Measurements from ENCODE around the gene SOD3. TPM values are rescaled to one million over a fixed set of nuclear protein-coding genes. Genes with fewer than 3 reads are reported as not detected.

The SOD3 gene
- total RNA-seq, 1 donor from 2014 or later = not detected

GRCh38 chr4:24791043-24791442, 4.3 kb upstream of the SOD3 start:
- Mint-ChIP-seq H3K27ac (ENCODE audit: unreplicated experiment) (no peak overlapping the region), H3K4me1 (ENCODE audit: low read depth, unreplicated experiment) (peaks cover 5% of the 10 kb centered on the region), H3K36me3 (ENCODE audit: unreplicated experiment) (peaks cover 14% of the 10 kb centered on the region), H3K4me3 (ENCODE audit: unreplicated experiment) (no peak overlapping the region), H3K27me3 (ENCODE audit: unreplicated experiment) (peaks cover 1% of the 10 kb centered on the region), H3K9me3 (ENCODE audit: unreplicated experiment) (peaks cover 2% of the 10 kb centered on the region)
- DNase-seq = no peak
- TF ChIP-seq, protein P1, sequence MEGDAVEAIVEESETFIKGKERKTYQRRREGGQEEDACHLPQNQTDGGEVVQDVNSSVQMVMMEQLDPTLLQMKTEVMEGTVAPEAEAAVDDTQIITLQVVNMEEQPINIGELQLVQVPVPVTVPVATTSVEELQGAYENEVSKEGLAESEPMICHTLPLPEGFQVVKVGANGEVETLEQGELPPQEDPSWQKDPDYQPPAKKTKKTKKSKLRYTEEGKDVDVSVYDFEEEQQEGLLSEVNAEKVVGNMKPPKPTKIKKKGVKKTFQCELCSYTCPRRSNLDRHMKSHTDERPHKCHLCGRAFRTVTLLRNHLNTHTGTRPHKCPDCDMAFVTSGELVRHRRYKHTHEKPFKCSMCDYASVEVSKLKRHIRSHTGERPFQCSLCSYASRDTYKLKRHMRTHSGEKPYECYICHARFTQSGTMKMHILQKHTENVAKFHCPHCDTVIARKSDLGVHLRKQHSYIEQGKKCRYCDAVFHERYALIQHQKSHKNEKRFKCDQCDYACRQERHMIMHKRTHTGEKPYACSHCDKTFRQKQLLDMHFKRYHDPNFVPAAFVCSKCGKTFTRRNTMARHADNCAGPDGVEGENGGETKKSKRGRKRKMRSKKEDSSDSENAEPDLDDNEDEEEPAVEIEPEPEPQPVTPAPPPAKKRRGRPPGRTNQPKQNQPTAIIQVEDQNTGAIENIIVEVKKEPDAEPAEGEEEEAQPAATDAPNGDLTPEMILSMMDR (IDR thresholded peaks at IDR 0.05; ENCODE audit: partially characterized antibody, unreplicated experiment) = no peak

GRCh38 chr4:24792552-24792951, 2.8 kb upstream of the SOD3 start:
- Mint-ChIP-seq H3K36me3 (ENCODE audit: unreplicated experiment) (peaks cover 14% of the 10 kb centered on the region), H3K4me3 (ENCODE audit: unreplicated experiment) (no peak overlapping the region), H3K9me3 (ENCODE audit: unreplicated experiment) (peaks cover 2% of the 10 kb centered on the region), H3K27me3 (ENCODE audit: unreplicated experiment) (peaks cover 1% of the 10 kb centered on the region), H3K27ac (ENCODE audit: unreplicated experiment) (no peak overlapping the region), H3K4me1 (ENCODE audit: low read depth, unreplicated experiment) (peaks cover 5% of the 10 kb centered on the region)
- no peak for DNase-seq
- TF ChIP-seq, protein P1 (IDR thresholded peaks at IDR 0.05; ENCODE audit: partially characterized antibody, unreplicated experiment) = no peak

DNA sequence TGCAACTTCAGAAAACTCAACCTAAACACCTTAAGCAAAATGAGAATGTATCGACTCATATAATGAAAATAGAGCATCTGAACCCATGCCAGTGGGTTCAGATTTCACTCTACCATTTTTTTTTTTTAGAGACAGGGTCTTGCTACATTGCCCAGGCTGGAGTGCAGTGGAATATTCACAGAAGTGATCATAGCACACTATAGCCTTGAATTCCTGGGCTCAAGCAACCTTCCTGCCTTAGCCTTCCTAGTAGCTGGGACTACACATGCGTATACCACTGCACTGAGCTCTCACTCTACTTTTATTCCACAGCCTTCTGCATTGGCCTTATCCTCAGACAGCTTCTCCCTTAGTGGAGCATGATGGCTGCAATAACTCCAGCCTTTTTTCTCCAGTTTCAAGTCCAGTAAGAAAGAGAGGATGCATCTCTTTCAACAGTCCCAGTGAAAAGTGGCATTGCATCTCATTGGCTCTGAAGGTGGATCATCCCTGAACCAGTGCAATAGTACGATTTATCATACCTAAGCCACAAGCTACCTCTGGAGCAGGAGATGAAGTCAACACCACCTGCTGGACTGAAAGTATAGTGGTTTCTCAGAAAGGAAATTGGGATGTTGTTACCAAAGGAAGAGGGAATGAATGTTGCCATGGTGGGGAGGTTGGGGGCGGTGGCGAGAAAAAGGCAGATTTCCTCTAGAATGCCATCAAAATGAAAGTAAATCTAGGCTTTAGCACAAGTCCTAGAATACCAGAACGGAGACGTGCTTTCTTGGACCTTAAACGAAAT, 2.0 kb upstream of the SOD3 start:
- DNase-seq = no peak
- Mint-ChIP-seq H3K9me3 (ENCODE audit: unreplicated experiment) (peaks cover 2% of the 10 kb centered on the region), H3K36me3 (ENCODE audit: unreplicated experiment) (peaks cover 10% of the 10 kb centered on the region), H3K27me3 (ENCODE audit: unreplicated experiment) (peaks cover 1% of the 10 kb centered on the region), H3K4me1 (ENCODE audit: low read depth, unreplicated experiment) (peaks cover 5% of the 10 kb centered on the region), H3K27ac (ENCODE audit: unreplicated experiment) (no peak overlapping the region), H3K4me3 (ENCODE audit: unreplicated experiment) (no peak overlapping the region)
- TF ChIP-seq, protein P1 (IDR thresholded peaks at IDR 0.05; ENCODE audit: partially characterized antibody, unreplicated experiment) = peak; percentile 26

DNA sequence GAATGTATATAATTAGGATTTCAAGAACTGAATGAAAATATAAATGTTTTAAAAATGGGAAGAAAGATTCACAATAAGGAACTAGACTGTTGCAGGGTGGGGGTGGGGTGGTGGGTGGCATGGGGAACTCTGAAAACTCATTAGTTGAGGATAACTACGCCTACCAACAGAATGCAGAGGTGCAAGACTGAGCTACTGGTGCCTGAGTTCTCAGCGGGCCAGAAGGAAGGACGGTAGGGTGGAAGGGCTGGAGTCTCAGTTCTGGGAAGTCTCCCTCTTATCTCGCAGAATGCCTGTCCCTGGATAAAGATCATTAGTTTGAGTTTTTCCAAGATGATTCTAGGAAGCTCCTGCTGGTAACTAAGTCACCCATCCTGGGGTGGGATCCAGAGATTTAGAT, 1.3 kb upstream of the SOD3 start:
- H3K27me3 Mint-ChIP-seq (ENCODE audit: unreplicated experiment) = peaks cover 7% of the 10 kb centered on the region
- DNase-seq = no peak

GRCh38 chr4:24794480-24794879, 893 bp upstream of the SOD3 start:
- peaks cover 12% of the 10 kb centered on the region for H3K36me3 Mint-ChIP-seq (ENCODE audit: unreplicated experiment)
- no peak overlapping the region for H3K4me3 Mint-ChIP-seq (ENCODE audit: unreplicated experiment)
- peaks cover 8% of the 10 kb centered on the region for H3K27me3 Mint-ChIP-seq (ENCODE audit: unreplicated experiment)
- H3K27ac Mint-ChIP-seq (ENCODE audit: unreplicated experiment) = no peak overlapping the region
- TF ChIP-seq, protein P1 (IDR thresholded peaks at IDR 0.05; ENCODE audit: partially characterized antibody, unreplicated experiment) = no peak
- DNase-seq = no peak
- H3K4me1 Mint-ChIP-seq (ENCODE audit: low read depth, unreplicated experiment) = peaks cover 5% of the 10 kb centered on the region
- peaks cover 5% of the 10 kb centered on the region for H3K9me3 Mint-ChIP-seq (ENCODE audit: unreplicated experiment)

More for the DNA sequence above, 1.3 kb upstream of the SOD3 start:
- TF ChIP-seq, protein P1 (IDR thresholded peaks at IDR 0.05; ENCODE audit: partially characterized antibody, unreplicated experiment) = no peak
- Mint-ChIP-seq H3K27ac (ENCODE audit: unreplicated experiment) (no peak overlapping the region), H3K9me3 (ENCODE audit: unreplicated experiment) (peaks cover 5% of the 10 kb centered on the region), H3K4me1 (ENCODE audit: low read depth, unreplicated experiment) (peaks cover 5% of the 10 kb centered on the region), H3K36me3 (ENCODE audit: unreplicated experiment) (peaks cover 12% of the 10 kb centered on the region), H3K4me3 (ENCODE audit: unreplicated experiment) (no peak overlapping the region)
